Loucy (cell line): ENCODE data around the gene RASSF7.

Experiments used
- H2AFZ ChIP-seq: fragments of 200-600 bp; sonication (generic); 2 replicates; pipeline ENCODE4 v1.6.0; 2016; ENCODE audit warnings: antibody characterized with exemption, mild to moderate bottlenecking, low read length, moderate library complexity
- H3F3A ChIP-seq: fragments of 200-600 bp; 2 replicates; pipeline ENCODE4 v1.6.0; 2016; ENCODE audit warnings: antibody characterized with exemption, low read depth, mild to moderate bottlenecking
- H3K27me3 ChIP-seq: fragments of 200-600 bp; sonication (generic); 2 replicates; pipeline ENCODE4 v1.6.1; 2014; ENCODE audit warnings: low read length, mild to moderate bottlenecking; ENCODE audit not compliant: insufficient read depth, poor library complexity, severe bottlenecking
- H3K36me3 ChIP-seq: fragments of 200-600 bp; sonication (generic); 2 replicates; pipeline ENCODE4 v1.6.1; 2016; ENCODE audit warnings: low read length; ENCODE audit not compliant: insufficient read depth
- H3K4me1 ChIP-seq: fragments of 200-600 bp; sonication (generic); 2 replicates; pipeline ENCODE4 v1.5.1; 2014; ENCODE audit warnings: low read length, mild to moderate bottlenecking; ENCODE audit not compliant: insufficient read depth, poor library complexity, severe bottlenecking
- H3K4me2 ChIP-seq: fragments of 200-600 bp; sonication (generic); 2 replicates; pipeline ENCODE4 v1.6.0; 2014; ENCODE audit warnings: antibody characterized with exemption, low read length, low read depth, mild to moderate bottlenecking; ENCODE audit not compliant: poor library complexity, severe bottlenecking
- H3K4me3 ChIP-seq: fragments of 200-600 bp; sonication (generic); 2 replicates; pipeline ENCODE4 v1.5.1; 2014; ENCODE audit warnings: low read length, mild to moderate bottlenecking, mixed read lengths; ENCODE audit not compliant: poor library complexity, severe bottlenecking
- H3K79me2 ChIP-seq: fragments of 200-600 bp; sonication (generic); 2 replicates; pipeline ENCODE4 v1.6.1; 2014; ENCODE audit warnings: low read length; ENCODE audit not compliant: insufficient read depth
- H3K9ac ChIP-seq: fragments of 200-600 bp; sonication (generic); 2 replicates; pipeline ENCODE4 v1.6.0; 2014; ENCODE audit warnings: mild to moderate bottlenecking, low read depth, low read length, moderate library complexity; ENCODE audit not compliant: poor library complexity, severe bottlenecking
- H3K9me2 ChIP-seq: fragments of 200-600 bp; sonication (generic); replicated peaks from 2 replicates; pipeline ENCODE4 v1.6.1; 2016; ENCODE audit warnings: low read depth, low read length, mixed read lengths
- H3K9me3 ChIP-seq: fragments of 200-600 bp; sonication (generic); 2 replicates; pipeline ENCODE4 v1.6.1; 2014; ENCODE audit warnings: mild to moderate bottlenecking, antibody characterized with exemption, low read length, low read depth; ENCODE audit not compliant: insufficient read depth
- H4K20me1 ChIP-seq: fragments of 200-600 bp; sonication (generic); 2 replicates; pipeline ENCODE4 v1.6.0; 2014; ENCODE audit warnings: antibody characterized with exemption, low read length, mild to moderate bottlenecking; ENCODE audit not compliant: insufficient read depth, poor library complexity, severe bottlenecking
- CTCF ChIP-seq: fragments of 200-600 bp; sonication (generic); conservative IDR thresholded peaks from 2 replicates; pipeline ENCODE4 v1.5.1; 2014; ENCODE audit warnings: mild to moderate bottlenecking, antibody characterized with exemption, low read length
- EZH2phosphoT487 ChIP-seq: fragments of 200-600 bp; IDR thresholded peaks from 2 replicates; pipeline ENCODE4 v1.6.1; 2018; ENCODE audit warnings: antibody characterized with exemption, mild to moderate bottlenecking, moderate library complexity, borderline replicate concordance

The RASSF7 gene

GRCh38 chr11:613369-613968, 52.7 kb downstream of the RASSF7 start:
- Histone ChIP-seq H4K20me1 (peaks cover 13% of the 10 kb centered on the region), H3K36me3 (peaks cover 47% of the 10 kb centered on the region; the same call in 1 of the 2 replicates), H3K9ac (no peak overlapping the region), H3K9me3 (no peaks in the 10 kb centered on the region), H3K9me2 (no peaks in the 10 kb centered on the region), H3K4me2 (no peak overlapping the region), H3K4me1 (peaks cover 4% of the 10 kb centered on the region), H3K4me3 (no peak overlapping the region), H2AFZ (no peak overlapping the region), H3K27me3 (no peaks in the 10 kb centered on the region), H3K79me2 (no peaks in the 10 kb centered on the region), H3F3A (no peaks in the 10 kb centered on the region)
- TF ChIP-seq CTCF (no peak), EZH2phosphoT487 (no peak)
